ENCODE measurements around the gene FBXW9. TPM values are rescaled to one million over a fixed set of nuclear protein-coding genes. Genes with fewer than 3 reads are reported as not detected.
"Not testable (repeated sequence)": the region's sequence is repeated elsewhere in the genome, so short reads cannot be mapped to it uniquely, and the experiment has no call there.

The FBXW9 gene
- total RNA-seq, 2 donors from 2014 or later, result 3.9 to 4.0 TPM

GRCh38 chr19:12715102-12715501 lies 18.7 kb upstream of the FBXW9 start:
- Histone ChIP-seq H3K36me3 (replicated peaks in 1 of 2; ENCODE audit: insufficient read depth in 1 of 2, low read depth in 2 of 2) (peaks cover 5 to 28% of the 10 kb centered on the region in 2 donors), H3K4me3 (no peak overlapping the region), H3K27ac (no peak overlapping the region), H3K9me3 (no peaks in the 10 kb centered on the region), H3K27me3 (no peaks in the 10 kb centered on the region), H3K4me1 (peaks cover 2% of the 10 kb centered on the region)
- intact Hi-C loops (cut with DNase I), result no loop called here
- ATAC-seq (no peak), DNase-seq (no peak)
- no peak for TF ChIP-seq POLR2A (IDR thresholded peaks at IDR 0.05)
- TF ChIP-seq, protein P1, sequence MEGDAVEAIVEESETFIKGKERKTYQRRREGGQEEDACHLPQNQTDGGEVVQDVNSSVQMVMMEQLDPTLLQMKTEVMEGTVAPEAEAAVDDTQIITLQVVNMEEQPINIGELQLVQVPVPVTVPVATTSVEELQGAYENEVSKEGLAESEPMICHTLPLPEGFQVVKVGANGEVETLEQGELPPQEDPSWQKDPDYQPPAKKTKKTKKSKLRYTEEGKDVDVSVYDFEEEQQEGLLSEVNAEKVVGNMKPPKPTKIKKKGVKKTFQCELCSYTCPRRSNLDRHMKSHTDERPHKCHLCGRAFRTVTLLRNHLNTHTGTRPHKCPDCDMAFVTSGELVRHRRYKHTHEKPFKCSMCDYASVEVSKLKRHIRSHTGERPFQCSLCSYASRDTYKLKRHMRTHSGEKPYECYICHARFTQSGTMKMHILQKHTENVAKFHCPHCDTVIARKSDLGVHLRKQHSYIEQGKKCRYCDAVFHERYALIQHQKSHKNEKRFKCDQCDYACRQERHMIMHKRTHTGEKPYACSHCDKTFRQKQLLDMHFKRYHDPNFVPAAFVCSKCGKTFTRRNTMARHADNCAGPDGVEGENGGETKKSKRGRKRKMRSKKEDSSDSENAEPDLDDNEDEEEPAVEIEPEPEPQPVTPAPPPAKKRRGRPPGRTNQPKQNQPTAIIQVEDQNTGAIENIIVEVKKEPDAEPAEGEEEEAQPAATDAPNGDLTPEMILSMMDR (IDR thresholded peaks at IDR 0.05), result no peak
- WGBS, 2 donors, result 89 to 90% methylated on average over 7 to 15 of the region's 15 CpGs

DNA sequence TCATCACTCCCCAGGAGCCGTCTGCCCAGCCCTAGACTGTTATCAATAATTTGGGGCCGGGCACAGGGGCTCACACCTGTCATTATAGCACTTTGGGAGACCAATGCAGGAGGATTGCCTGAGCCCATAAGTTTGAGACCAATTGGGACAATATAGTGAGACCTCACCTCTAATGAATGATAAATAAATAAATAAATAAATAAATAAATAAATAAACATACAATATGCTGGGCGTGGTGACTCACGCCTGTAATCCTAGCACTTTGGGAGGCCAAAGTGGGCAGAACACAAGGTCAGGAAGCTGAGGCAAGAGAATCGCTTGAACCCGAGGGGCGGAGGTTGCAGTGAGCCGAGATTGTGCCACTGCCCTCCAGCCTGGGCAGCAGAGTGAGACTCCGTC lies 16.9 kb upstream of the FBXW9 start:
- peaks cover 5 to 34% of the 10 kb centered on the region in 2 donors for H3K36me3 ChIP-seq (replicated peaks in 1 of 2; ENCODE audit: insufficient read depth in 1 of 2, low read depth in 2 of 2)
- intact Hi-C loops (cut with DNase I); H3K4me1 ChIP-seq; H3K27me3 ChIP-seq; DNase-seq; H3K27ac ChIP-seq; ATAC-seq; H3K9me3 ChIP-seq; H3K4me3 ChIP-seq: not testable (repeated sequence)
- 91 to 96% methylated on average over 9 of the region's 9 CpGs for WGBS, 2 donors

- 39 to 80% methylated on average over 4 to 12 of the region's 14 CpGs for WGBS, 2 donors
- H3K27me3 ChIP-seq; ATAC-seq; H3K4me1 ChIP-seq; intact Hi-C loops (cut with DNase I); H3K9me3 ChIP-seq; H3K27ac ChIP-seq; H3K4me3 ChIP-seq: not testable (repeated sequence)
- peaks cover 5 to 34% of the 10 kb centered on the region in 2 donors for H3K36me3 ChIP-seq (replicated peaks in 1 of 2; ENCODE audit: insufficient read depth in 1 of 2, low read depth in 2 of 2)
- TF ChIP-seq, protein P1 (IDR thresholded peaks at IDR 0.05), result peak in 6 of 7 experiments; percentile 18 to 54 (median 45)
- DNase-seq, result peak; percentile 50 to 58 (median 54)
These were observed 15.6 kb upstream of the FBXW9 start for GRCh38 chr19:12712077-12712476.

- intact Hi-C loops (cut with DNase I), result no loop called here
- ATAC-seq (no peak), DNase-seq (no peak)
- no peak overlapping the region for H3K4me3 ChIP-seq
- no peaks in the 10 kb centered on the region for H3K27me3 ChIP-seq
- TF ChIP-seq POLR2A (IDR thresholded peaks at IDR 0.05), result no peak
- TF ChIP-seq, protein P1 (IDR thresholded peaks at IDR 0.05), result no peak
- H3K27ac ChIP-seq, result no peak overlapping the region
- peaks cover 9 to 38% of the 10 kb centered on the region in 2 donors for H3K36me3 ChIP-seq (replicated peaks in 1 of 2; ENCODE audit: insufficient read depth in 1 of 2, low read depth in 2 of 2)
- H3K4me1 ChIP-seq, result no peaks in the 10 kb centered on the region
- H3K9me3 ChIP-seq, result no peaks in the 10 kb centered on the region
- 93 to 94% methylated on average over 15 to 17 of the region's 17 CpGs for WGBS, 2 donors
These were observed 14.8 kb upstream of the FBXW9 start for GRCh38 chr19:12711187-12711586.

DNA sequence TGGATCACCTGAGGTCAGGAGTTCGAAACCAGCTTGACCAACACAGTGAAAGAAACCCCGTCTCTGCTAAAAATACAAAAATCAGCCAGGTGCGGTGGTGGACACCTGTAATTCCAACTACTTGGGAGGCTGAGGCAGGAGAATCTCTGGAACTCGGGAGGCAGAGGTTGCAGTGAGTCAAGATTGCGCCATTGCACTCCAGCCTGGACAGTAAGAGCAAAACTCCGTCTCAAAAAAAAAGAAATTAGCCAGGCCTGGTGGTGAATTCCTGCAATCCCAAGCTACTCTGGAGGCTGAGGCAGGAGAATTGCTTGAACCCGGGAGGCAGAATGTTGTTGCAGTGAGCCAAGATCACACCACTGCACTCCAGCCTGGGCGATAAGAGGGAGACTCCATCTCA lies 12.2 kb upstream of the FBXW9 start:
- intact Hi-C loops (cut with DNase I), result no loop called here
- Histone ChIP-seq H3K27me3 (no peaks in the 10 kb centered on the region), H3K4me3 (no peak overlapping the region), H3K4me1 (no peaks in the 10 kb centered on the region), H3K36me3 (replicated peaks in 1 of 2; ENCODE audit: insufficient read depth in 1 of 2, low read depth in 2 of 2) (peaks cover 14 to 38% of the 10 kb centered on the region in 2 donors), H3K9me3 (no peaks in the 10 kb centered on the region), H3K27ac (no peak overlapping the region)
- ATAC-seq (no peak), DNase-seq (no peak)
- WGBS, 2 donors, result 89% methylated on average over 5 to 8 of the region's 8 CpGs
- TF ChIP-seq POLR2A (IDR thresholded peaks at IDR 0.05), result no peak
- TF ChIP-seq, protein P1 (IDR thresholded peaks at IDR 0.05), result no peak
